ENCODE measurements around the gene FANK1. TPM values are rescaled to one million over a fixed set of nuclear protein-coding genes. Genes with fewer than 3 reads are reported as not detected.
"Not testable (repeated sequence)": the region's sequence is repeated elsewhere in the genome, so short reads cannot be mapped to it uniquely, and the experiment has no call there.

Gene FANK1
- total and polyA plus RNA-seq, 5 donors from 2014 or later: 21.1 to 54.5 (median 36.1) TPM

GRCh38 chr10:126047749-126048148 is 151.4 kb downstream of the FANK1 start:
- H3K27me3 ChIP-seq (ENCODE audit: control insufficient read depth, insufficient read depth, low read length); H3K36me3 Mint-ChIP-seq; H3K27ac Mint-ChIP-seq; H3K9me3 ChIP-seq (ENCODE audit: control insufficient read depth in 2 of 2, low read length in 2 of 2); H3K4me3 ChIP-seq (ENCODE audit: low read depth, low read length); ATAC-seq (ENCODE audit: low read depth in 2 of 2); H3K9me3 Mint-ChIP-seq; H3K27ac ChIP-seq (ENCODE audit: insufficient read depth, low read length, poor library complexity, severe bottlenecking); H3K27me3 Mint-ChIP-seq; DNase-seq; H3K4me3 Mint-ChIP-seq; H3K36me3 ChIP-seq (ENCODE audit: control insufficient read depth, insufficient read depth, low read length): not testable (repeated sequence)
- peaks cover 12% of the 10 kb centered on the region for H3K4me1 ChIP-seq (ENCODE audit: control insufficient read depth, insufficient read depth, low read length, poor library complexity, severe bottlenecking)
- peaks cover 1 to 11% (median 8%) of the 10 kb centered on the region in 4 donors for H3K4me1 Mint-ChIP-seq

GRCh38 chr10:126049759-126050700 is 153.7 kb downstream of the FANK1 start:
- no peak overlapping the region for H3K4me3 ChIP-seq (ENCODE audit: low read depth, low read length)
- no peak overlapping the region for H3K4me3 Mint-ChIP-seq
- DNase-seq (no peak), ATAC-seq (ENCODE audit: low read depth in 2 of 2) (no peak)
- H3K27me3 ChIP-seq (ENCODE audit: control insufficient read depth, insufficient read depth, low read length): no peaks in the 10 kb centered on the region
- peak overlapping the region in 1 of 3 donors; percentile 86 for H3K27ac Mint-ChIP-seq
- no peaks in the 10 kb centered on the region for H3K27me3 Mint-ChIP-seq
- peaks cover 0 to 5% (median under 1%) of the 10 kb centered on the region in 4 donors for H3K4me1 Mint-ChIP-seq
- H3K36me3 Mint-ChIP-seq: no peaks in the 10 kb centered on the region
- H3K27ac ChIP-seq (ENCODE audit: insufficient read depth, low read length, poor library complexity, severe bottlenecking): no peak overlapping the region
- H3K36me3 ChIP-seq (ENCODE audit: control insufficient read depth, insufficient read depth, low read length): no peaks in the 10 kb centered on the region
- H3K9me3 ChIP-seq (ENCODE audit: control insufficient read depth in 2 of 2, low read length in 2 of 2): no peaks in the 10 kb centered on the region
- H3K9me3 Mint-ChIP-seq: peaks cover 0 to 6% (median 0%) of the 10 kb centered on the region in 7 donors
- H3K4me1 ChIP-seq (ENCODE audit: control insufficient read depth, insufficient read depth, low read length, poor library complexity, severe bottlenecking): no peaks in the 10 kb centered on the region

GRCh38 chr10:126052171-126052570 is 155.8 kb downstream of the FANK1 start:
- peaks cover 0 to 6% (median 0%) of the 10 kb centered on the region in 7 donors for H3K9me3 Mint-ChIP-seq
- H3K27me3 Mint-ChIP-seq: no peaks in the 10 kb centered on the region
- Histone ChIP-seq H3K4me1 (ENCODE audit: control insufficient read depth, insufficient read depth, low read length, poor library complexity, severe bottlenecking) (no peaks in the 10 kb centered on the region), H3K9me3 (ENCODE audit: control insufficient read depth in 2 of 2, low read length in 2 of 2) (no peaks in the 10 kb centered on the region), H3K4me3 (ENCODE audit: low read depth, low read length) (no peak overlapping the region), H3K36me3 (ENCODE audit: control insufficient read depth, insufficient read depth, low read length) (no peaks in the 10 kb centered on the region), H3K27ac (ENCODE audit: insufficient read depth, low read length, poor library complexity, severe bottlenecking) (no peak overlapping the region), H3K27me3 (ENCODE audit: control insufficient read depth, insufficient read depth, low read length) (no peaks in the 10 kb centered on the region)
- ATAC-seq (ENCODE audit: low read depth in 2 of 2): no peak
- no peak overlapping the region for H3K4me3 Mint-ChIP-seq
- no peaks in the 10 kb centered on the region for H3K36me3 Mint-ChIP-seq
- H3K27ac Mint-ChIP-seq: no peak overlapping the region
- H3K4me1 Mint-ChIP-seq: peaks cover 0 to 5% (median under 1%) of the 10 kb centered on the region in 4 donors
- DNase-seq: no peak

GRCh38 chr10:126054191-126054590 is 157.8 kb downstream of the FANK1 start:
- DNase-seq (no peak), ATAC-seq (ENCODE audit: low read depth in 2 of 2) (no peak)
- Mint-ChIP-seq H3K4me1 (peaks cover 0 to 2% (median 0%) of the 10 kb centered on the region in 4 donors), H3K4me3 (no peak overlapping the region), H3K27me3 (no peaks in the 10 kb centered on the region), H3K9me3 (peaks cover 0 to 2% (median 0%) of the 10 kb centered on the region in 7 donors), H3K36me3 (no peaks in the 10 kb centered on the region), H3K27ac (no peak overlapping the region)
- no peak overlapping the region for H3K27ac ChIP-seq (ENCODE audit: insufficient read depth, low read length, poor library complexity, severe bottlenecking)
- H3K4me1 ChIP-seq (ENCODE audit: control insufficient read depth, insufficient read depth, low read length, poor library complexity, severe bottlenecking): no peaks in the 10 kb centered on the region
- no peaks in the 10 kb centered on the region for H3K27me3 ChIP-seq (ENCODE audit: control insufficient read depth, insufficient read depth, low read length)
- H3K9me3 ChIP-seq (ENCODE audit: control insufficient read depth in 2 of 2, low read length in 2 of 2): no peaks in the 10 kb centered on the region
- no peaks in the 10 kb centered on the region for H3K36me3 ChIP-seq (ENCODE audit: control insufficient read depth, insufficient read depth, low read length)
- no peak overlapping the region for H3K4me3 ChIP-seq (ENCODE audit: low read depth, low read length)

GRCh38 chr10:126057494-126057893 is 161.1 kb downstream of the FANK1 start:
- H3K27ac ChIP-seq (ENCODE audit: insufficient read depth, low read length, poor library complexity, severe bottlenecking): no peak overlapping the region
- H3K4me3 Mint-ChIP-seq: no peak overlapping the region
- no peaks in the 10 kb centered on the region for H3K27me3 ChIP-seq (ENCODE audit: control insufficient read depth, insufficient read depth, low read length)
- H3K4me3 ChIP-seq (ENCODE audit: low read depth, low read length): no peak overlapping the region
- H3K36me3 ChIP-seq (ENCODE audit: control insufficient read depth, insufficient read depth, low read length): no peaks in the 10 kb centered on the region
- H3K9me3 Mint-ChIP-seq: peaks cover 0 to 2% (median 0%) of the 10 kb centered on the region in 7 donors
- H3K27ac Mint-ChIP-seq: no peak overlapping the region
- ATAC-seq (ENCODE audit: low read depth in 2 of 2) (no peak), DNase-seq (no peak)
- H3K27me3 Mint-ChIP-seq: no peaks in the 10 kb centered on the region
- no peaks in the 10 kb centered on the region for H3K9me3 ChIP-seq (ENCODE audit: control insufficient read depth in 2 of 2, low read length in 2 of 2)
- H3K4me1 ChIP-seq (ENCODE audit: control insufficient read depth, insufficient read depth, low read length, poor library complexity, severe bottlenecking): no peaks in the 10 kb centered on the region
- no peaks in the 10 kb centered on the region for H3K36me3 Mint-ChIP-seq
- H3K4me1 Mint-ChIP-seq: no peaks in the 10 kb centered on the region

- no peaks in the 10 kb centered on the region for H3K9me3 ChIP-seq (ENCODE audit: control insufficient read depth in 2 of 2, low read length in 2 of 2)
- H3K27ac Mint-ChIP-seq: peak overlapping the region in 2 of 3 donors; percentile 5 to 17
- no peaks in the 10 kb centered on the region for H3K9me3 Mint-ChIP-seq
- no peaks in the 10 kb centered on the region for H3K4me1 ChIP-seq (ENCODE audit: control insufficient read depth, insufficient read depth, low read length, poor library complexity, severe bottlenecking)
- no peak overlapping the region for H3K27ac ChIP-seq (ENCODE audit: insufficient read depth, low read length, poor library complexity, severe bottlenecking)
- H3K4me3 Mint-ChIP-seq: no peak overlapping the region
- no peak for ATAC-seq (ENCODE audit: low read depth in 2 of 2)
- H3K4me3 ChIP-seq (ENCODE audit: low read depth, low read length): no peak overlapping the region
- H3K36me3 ChIP-seq (ENCODE audit: control insufficient read depth, insufficient read depth, low read length): no peaks in the 10 kb centered on the region
- H3K27me3 Mint-ChIP-seq: no peaks in the 10 kb centered on the region
- H3K4me1 Mint-ChIP-seq: no peaks in the 10 kb centered on the region
- H3K27me3 ChIP-seq (ENCODE audit: control insufficient read depth, insufficient read depth, low read length): no peaks in the 10 kb centered on the region
- no peak for DNase-seq
- no peaks in the 10 kb centered on the region for H3K36me3 Mint-ChIP-seq
Observed at GRCh38 chr10:126058104-126058503, 161.7 kb downstream of the FANK1 start.

- Histone ChIP-seq H3K4me1 (ENCODE audit: control insufficient read depth, insufficient read depth, low read length, poor library complexity, severe bottlenecking) (no peaks in the 10 kb centered on the region), H3K4me3 (ENCODE audit: low read depth, low read length) (no peak overlapping the region), H3K36me3 (ENCODE audit: control insufficient read depth, insufficient read depth, low read length) (no peaks in the 10 kb centered on the region), H3K27me3 (ENCODE audit: control insufficient read depth, insufficient read depth, low read length) (no peaks in the 10 kb centered on the region), H3K9me3 (ENCODE audit: control insufficient read depth in 2 of 2, low read length in 2 of 2) (no peaks in the 10 kb centered on the region), H3K27ac (ENCODE audit: insufficient read depth, low read length, poor library complexity, severe bottlenecking) (no peak overlapping the region)
- H3K4me3 Mint-ChIP-seq: no peak overlapping the region
- H3K27me3 Mint-ChIP-seq: no peaks in the 10 kb centered on the region
- DNase-seq (no peak), ATAC-seq (ENCODE audit: low read depth in 2 of 2) (no peak)
- peak overlapping the region in 1 of 3 donors; percentile 17 for H3K27ac Mint-ChIP-seq
- no peaks in the 10 kb centered on the region for H3K36me3 Mint-ChIP-seq
- no peaks in the 10 kb centered on the region for H3K9me3 Mint-ChIP-seq
- no peaks in the 10 kb centered on the region for H3K4me1 Mint-ChIP-seq
Observed at GRCh38 chr10:126058507-126058906, 162.1 kb downstream of the FANK1 start.
